DOHH2 (cell line): Measurements from ENCODE around the gene KRT12.

ENCODE experiments used
- EZH2phosphoT487 ChIP-seq: fragments of 200-600 bp; sonication (generic); IDR thresholded peaks from 2 replicates; pipeline ENCODE4 v1.6.1; 2017; ENCODE audit warnings: borderline replicate concordance, mild to moderate bottlenecking, antibody characterized with exemption, low read length, moderate library complexity, mixed read lengths
- TF ChIP-seq, protein P1 (sequence below): fragments of 200-600 bp; sonication (generic); IDR thresholded peaks from one replicate; pipeline ENCODE4 v1.5.1; 2014; ENCODE audit warnings: antibody characterized with exemption, mild to moderate bottlenecking, low read depth, low read length; ENCODE audit not compliant: poor library complexity, severe bottlenecking

DNA sequence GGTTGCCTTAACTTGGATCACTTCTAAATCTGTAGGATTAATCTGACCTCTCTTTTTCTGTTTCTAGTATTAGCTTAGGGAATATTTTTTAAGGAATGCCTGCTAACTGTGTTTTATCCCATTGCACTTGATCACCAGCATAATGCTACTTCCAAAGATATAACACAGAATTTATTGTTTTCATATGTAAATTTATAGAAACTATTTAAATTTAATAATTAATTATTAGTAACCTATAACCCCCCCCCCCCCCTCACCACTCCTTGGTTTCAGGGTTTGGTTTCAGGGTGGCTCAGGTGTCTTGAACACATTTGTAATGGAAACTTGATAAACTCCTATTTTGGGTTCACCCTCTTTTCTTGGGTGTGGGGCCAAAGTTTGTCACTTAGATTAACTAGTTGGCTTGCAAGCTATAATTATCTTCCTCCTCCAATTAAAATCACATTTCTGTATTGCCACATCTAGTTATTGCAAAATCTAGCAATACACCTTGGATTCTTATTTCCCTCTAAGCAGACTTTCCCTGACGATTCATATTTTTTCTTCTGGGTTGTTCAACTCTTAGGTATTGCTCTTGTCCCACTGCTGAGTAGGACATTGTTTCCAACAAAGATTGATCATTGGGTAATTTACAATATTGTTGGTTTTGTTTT is 18.3 kb downstream of the KRT12 start:
- TF ChIP-seq, protein P1, sequence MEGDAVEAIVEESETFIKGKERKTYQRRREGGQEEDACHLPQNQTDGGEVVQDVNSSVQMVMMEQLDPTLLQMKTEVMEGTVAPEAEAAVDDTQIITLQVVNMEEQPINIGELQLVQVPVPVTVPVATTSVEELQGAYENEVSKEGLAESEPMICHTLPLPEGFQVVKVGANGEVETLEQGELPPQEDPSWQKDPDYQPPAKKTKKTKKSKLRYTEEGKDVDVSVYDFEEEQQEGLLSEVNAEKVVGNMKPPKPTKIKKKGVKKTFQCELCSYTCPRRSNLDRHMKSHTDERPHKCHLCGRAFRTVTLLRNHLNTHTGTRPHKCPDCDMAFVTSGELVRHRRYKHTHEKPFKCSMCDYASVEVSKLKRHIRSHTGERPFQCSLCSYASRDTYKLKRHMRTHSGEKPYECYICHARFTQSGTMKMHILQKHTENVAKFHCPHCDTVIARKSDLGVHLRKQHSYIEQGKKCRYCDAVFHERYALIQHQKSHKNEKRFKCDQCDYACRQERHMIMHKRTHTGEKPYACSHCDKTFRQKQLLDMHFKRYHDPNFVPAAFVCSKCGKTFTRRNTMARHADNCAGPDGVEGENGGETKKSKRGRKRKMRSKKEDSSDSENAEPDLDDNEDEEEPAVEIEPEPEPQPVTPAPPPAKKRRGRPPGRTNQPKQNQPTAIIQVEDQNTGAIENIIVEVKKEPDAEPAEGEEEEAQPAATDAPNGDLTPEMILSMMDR = no peak
- TF ChIP-seq EZH2phosphoT487 = no peak
